Measurements from ENCODE around the gene IQGAP1. TPM values are rescaled to one million over a fixed set of nuclear protein-coding genes. Genes with fewer than 3 reads are reported as not detected.

The IQGAP1 gene
- total RNA-seq, 1 donor from 2014 or later = 39.4 TPM

- intact Hi-C loops (cut with DNase I) = no loop called here
- no peak for DNase-seq
- no peak for ATAC-seq (ENCODE audit: poor library complexity)
Measured at GRCh38 chr15:90422043-90422442, 34.0 kb downstream of the IQGAP1 start.

- ATAC-seq (ENCODE audit: poor library complexity) (no peak), DNase-seq (no peak)
- intact Hi-C loops (cut with DNase I) = no loop called here
Measured at GRCh38 chr15:90422936-90423335, 34.9 kb downstream of the IQGAP1 start.

GRCh38 chr15:90423801-90424319 lies 35.8 kb downstream of the IQGAP1 start:
- ATAC-seq (ENCODE audit: poor library complexity) = peak; percentile 32
- intact Hi-C loops (cut with DNase I) = no loop called here
- no peak for DNase-seq

DNA sequence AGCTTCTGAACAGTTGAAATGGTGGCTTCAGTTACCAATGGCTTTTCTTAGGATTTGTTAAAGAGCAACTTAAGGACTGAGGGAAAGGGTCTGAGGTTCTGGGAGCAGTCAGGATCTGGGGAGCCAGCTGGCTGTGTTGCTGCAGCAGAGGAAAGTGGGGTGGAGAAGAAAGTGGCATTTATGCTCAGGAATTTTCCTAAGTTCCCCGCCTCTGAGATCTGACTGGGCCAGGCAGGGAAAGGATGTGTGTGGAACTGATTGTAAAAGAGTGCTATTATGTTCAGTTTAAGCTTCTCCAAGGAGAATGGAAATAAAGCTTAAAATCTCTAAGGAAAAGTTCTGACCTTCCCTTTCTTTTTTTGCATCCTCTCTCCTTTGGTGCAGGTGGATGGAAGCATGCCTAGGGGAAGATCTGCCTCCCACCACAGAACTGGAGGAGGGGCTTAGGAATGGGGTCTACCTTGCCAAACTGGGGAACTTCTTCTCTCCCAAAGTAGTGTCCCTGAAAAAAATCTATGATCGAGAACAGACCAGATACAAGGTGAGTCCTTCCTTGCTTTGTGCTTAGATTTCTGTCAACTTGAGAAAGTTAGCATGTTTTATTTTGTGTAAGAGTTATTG lies 37.8 kb downstream of the IQGAP1 start:
- intact Hi-C loops (cut with DNase I) = no loop called here
- no peak for DNase-seq
- peak; percentile 30 for ATAC-seq (ENCODE audit: poor library complexity)

DNA sequence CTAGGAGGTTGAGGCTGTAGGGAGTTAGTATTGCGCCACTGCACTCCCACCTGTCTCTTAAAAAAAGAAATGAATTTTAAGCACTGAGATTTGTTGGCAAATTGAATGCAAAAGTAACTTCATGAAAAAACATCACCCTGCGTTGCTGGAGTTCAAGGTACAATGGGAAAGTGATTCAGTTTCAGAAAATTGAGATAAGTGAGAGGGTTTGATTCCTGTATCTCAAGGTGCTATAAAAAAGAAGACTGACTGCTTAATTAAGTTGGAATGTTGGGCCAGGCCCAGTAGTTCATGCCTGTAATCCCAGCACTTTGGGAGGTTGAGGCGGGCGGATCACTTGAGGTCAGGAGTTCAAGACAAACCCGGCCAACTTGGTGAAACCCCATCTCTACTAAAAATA lies 39.1 kb downstream of the IQGAP1 start:
- intact Hi-C loops (cut with DNase I) = no loop called here
- ATAC-seq (ENCODE audit: poor library complexity) (no peak), DNase-seq (no peak)

GRCh38 chr15:90432253-90432652 lies 44.2 kb downstream of the IQGAP1 start:
- ATAC-seq (ENCODE audit: poor library complexity) (no peak), DNase-seq (no peak)
- intact Hi-C loops (cut with DNase I) = no loop called here

DNA sequence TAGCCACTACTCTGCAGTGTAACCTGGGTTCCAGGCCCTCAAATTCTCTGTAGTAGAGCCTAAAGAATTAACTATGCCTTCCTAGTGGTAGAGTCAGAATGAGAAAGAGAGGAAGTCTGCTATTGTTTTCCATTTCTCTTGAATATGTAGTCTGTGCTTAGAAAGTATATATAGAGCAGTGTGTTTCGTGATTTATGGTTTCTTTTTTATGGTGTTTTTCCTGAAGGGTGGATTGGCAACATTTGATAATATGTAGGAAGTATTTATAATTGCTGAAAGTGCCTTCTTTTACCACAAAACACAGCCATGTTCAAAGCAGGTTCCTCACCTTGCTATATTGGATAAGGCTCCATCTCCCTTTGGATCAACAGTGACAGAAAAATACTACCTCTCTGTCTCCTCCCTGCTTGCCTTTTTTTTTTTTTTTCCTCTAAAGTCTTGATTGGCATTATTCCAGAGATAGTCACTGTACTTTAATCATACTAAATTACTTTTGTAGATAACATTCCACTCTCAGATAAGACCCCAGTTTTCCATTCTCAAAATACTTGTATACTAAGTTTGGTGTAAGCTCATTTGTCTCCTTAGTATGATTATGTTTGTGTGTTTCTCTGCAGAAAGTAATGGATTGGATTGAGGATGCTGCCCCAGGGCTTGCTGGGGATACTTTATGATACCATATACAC lies 47.8 kb downstream of the IQGAP1 start:
- no peak for DNase-seq
- ATAC-seq (ENCODE audit: poor library complexity) = no peak
- intact Hi-C loops (cut with DNase I) = no loop called here

- ATAC-seq (ENCODE audit: poor library complexity) (no peak), DNase-seq (no peak)
- intact Hi-C loops (cut with DNase I) = no loop called here
Measured at GRCh38 chr15:90436952-90437351, 48.9 kb downstream of the IQGAP1 start.

DNA sequence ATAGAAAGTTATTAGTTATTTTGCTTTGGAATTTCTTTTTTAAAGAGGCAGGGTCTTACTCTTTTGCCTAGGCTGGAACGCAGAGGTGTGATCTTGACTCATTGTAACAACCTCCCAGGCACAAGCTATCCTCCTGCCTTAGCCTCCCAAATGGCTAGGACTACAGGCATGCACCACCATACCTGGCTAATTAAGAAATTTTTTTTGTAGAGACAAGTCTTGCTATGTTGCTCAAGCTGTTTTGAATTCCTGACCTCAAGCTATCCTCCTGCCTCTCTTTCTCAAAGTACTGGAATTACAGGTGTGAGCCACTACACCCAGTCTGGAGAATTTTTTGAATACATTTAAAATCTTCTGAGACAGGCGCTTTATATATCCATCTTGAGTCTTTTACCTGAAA lies 49.5 kb downstream of the IQGAP1 start:
- intact Hi-C loops (cut with DNase I) = no loop called here
- no peak for ATAC-seq (ENCODE audit: poor library complexity)
- DNase-seq = no peak

- ATAC-seq (ENCODE audit: poor library complexity) = no peak
- DNase-seq = no peak
- intact Hi-C loops (cut with DNase I) = no loop called here
Measured at GRCh38 chr15:90439946-90440345, 51.9 kb downstream of the IQGAP1 start.

GRCh38 chr15:90441027-90441426 lies 53.0 kb downstream of the IQGAP1 start:
- no peak for ATAC-seq (ENCODE audit: poor library complexity)
- no peak for DNase-seq
- intact Hi-C loops (cut with DNase I) = no loop called here

DNA sequence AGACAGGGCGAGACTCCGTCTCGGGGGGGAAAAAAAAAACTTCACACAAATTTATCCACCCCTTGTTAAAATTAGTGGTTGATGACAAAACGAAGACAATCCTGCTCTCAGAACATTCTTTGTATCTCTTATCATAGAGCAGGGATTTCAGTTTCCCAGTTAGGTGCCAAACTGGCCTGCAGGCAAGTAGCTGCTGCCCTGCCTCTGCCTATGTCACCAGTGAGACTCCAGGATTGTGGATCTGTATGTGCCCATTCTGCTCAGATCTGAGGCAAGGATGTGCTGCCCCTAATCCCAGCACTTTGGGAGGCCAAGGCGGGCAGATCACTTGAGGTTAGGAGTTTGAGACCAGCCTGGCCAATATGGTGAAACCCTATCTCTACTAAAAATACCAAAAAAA lies 54.4 kb downstream of the IQGAP1 start:
- DNase-seq (no peak), ATAC-seq (ENCODE audit: poor library complexity) (peak; percentile 51)
- intact Hi-C loops (cut with DNase I) = no loop called here

DNA sequence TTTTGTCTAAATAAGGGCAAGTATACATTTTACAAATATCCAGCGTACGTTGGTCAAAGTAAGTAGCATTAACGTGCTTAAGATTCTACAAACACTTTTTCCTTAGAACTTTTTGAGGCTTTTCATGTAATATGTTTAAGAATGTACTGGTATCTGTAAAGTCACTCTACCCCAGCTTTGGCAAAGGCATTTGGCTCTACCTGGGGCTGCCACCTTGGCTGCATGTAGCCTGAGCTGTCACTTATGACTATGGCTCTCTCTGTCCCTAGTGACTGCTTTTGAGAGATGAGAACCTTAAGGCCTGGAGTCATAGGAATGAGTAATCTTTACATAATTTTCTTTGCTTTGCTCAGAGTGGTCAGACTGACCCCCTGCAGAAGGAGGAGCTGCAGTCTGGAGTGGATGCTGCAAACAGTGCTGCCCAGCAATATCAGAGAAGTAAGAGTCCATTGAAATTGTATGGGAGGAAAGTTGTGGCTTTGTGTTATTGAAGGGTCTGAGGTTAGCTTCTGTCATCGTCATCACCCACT lies 61.2 kb downstream of the IQGAP1 start:
- DNase-seq (no peak), ATAC-seq (ENCODE audit: poor library complexity) (no peak)
- intact Hi-C loops (cut with DNase I) = no loop called here

- intact Hi-C loops (cut with DNase I) = no loop called here
- no peak for ATAC-seq (ENCODE audit: poor library complexity)
- no peak for DNase-seq
Measured at GRCh38 chr15:90451053-90451850, 63.2 kb downstream of the IQGAP1 start.

DNA sequence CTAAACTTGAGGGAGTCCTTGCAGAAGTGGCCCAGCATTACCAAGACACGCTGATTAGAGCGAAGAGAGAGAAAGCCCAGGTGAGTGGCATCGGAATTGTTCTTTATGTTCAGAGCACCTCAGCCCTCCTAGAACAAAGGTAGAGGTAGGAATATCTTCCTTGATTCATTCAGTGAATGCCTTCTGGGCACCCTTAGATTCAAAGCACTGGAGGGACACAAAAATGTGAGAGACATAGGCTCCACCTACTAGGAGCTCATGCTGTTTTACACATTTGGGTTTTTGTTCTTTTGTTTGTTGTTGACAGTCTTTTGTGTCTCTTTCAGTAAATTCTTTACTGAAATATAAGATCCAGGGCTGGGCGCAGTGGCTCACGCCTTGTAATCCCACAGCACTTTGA lies 68.2 kb downstream of the IQGAP1 start:
- no peak for DNase-seq
- no peak for ATAC-seq (ENCODE audit: poor library complexity)
- intact Hi-C loops (cut with DNase I) = no loop called here

DNA sequence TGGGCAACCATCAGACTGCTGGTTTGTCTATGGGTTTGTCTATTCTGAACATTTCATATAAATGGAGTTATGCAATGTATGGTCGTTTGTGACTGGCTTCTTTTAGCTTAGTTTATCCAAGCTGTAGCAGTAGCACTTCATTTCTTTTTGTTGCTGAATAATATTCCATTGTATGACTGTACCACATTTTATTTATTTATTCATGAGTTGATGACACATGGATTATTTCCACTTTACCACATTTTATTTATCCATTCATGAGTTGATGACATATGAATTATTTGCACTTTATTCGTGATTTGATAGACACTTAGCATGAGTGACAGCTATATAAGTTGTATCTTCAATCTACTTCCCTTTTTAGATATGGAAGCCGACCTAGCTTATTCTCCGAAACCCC lies 70.0 kb downstream of the IQGAP1 start:
- intact Hi-C loops (cut with DNase I) = no loop called here
- ATAC-seq (ENCODE audit: poor library complexity) (no peak), DNase-seq (no peak)

DNA sequence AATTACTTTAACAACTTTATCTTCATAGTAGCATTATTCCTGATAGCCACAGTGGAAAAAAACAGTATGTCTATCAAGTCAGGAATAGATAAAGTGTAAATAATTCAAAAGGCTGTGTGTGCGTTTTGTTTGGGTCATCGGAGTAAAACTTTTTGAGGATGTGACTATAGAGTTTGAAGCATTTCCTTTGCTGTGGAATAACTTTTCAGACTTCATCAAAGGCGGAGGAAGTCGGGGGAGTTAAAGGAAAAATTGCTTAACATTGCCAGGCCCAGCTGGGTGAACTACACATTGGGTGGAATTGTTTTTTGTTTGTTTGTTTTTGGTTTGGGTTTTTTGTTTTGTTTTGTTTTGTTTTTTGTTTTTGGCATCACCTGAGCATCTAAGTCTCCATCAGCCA lies 71.3 kb downstream of the IQGAP1 start:
- DNase-seq = no peak
- no peak for ATAC-seq (ENCODE audit: poor library complexity)
- intact Hi-C loops (cut with DNase I) = no loop called here

GRCh38 chr15:90460142-90460824 lies 72.2 kb downstream of the IQGAP1 start:
- ATAC-seq (ENCODE audit: poor library complexity) (no peak), DNase-seq (no peak)
- intact Hi-C loops (cut with DNase I) = no loop called here

DNA sequence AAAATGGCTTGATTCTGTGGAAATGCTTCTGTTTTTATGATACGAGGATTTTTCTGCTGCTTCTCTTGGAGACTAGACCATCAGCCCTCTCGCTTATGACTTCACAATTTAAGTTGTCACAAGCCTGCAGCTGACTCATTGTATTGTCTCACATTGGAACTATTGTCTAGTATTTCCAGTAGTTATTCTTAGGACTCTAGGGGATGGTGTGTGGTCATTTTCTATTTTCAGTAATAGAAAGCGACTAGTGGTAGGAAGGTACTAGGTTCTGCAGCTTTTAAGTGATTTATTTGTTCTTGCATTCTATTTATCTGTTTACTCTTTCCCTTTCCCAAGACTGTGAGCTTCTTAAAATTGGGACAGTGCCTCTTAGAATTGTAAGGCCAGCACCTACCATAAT lies 75.3 kb downstream of the IQGAP1 start:
- peak; percentile 89 for ATAC-seq (ENCODE audit: poor library complexity)
- no peak for DNase-seq
- intact Hi-C loops (cut with DNase I) = no loop called here

All from Right ventricle myocardium superior (tissue), 1 donor.